ENCODE results near the gene USP48. TPM values are rescaled to one million over a fixed set of nuclear protein-coding genes. Genes with fewer than 3 reads are reported as not detected.

Gene USP48
- total and polyA plus RNA-seq, 2 of the 13 experiments (the other 11 are each of a cell fraction or from before 2014, with no cell fraction given), result 30.4 to 30.7 TPM

GRCh38 chr1:21775550-21775914, 7.4 kb downstream of the USP48 start:
- intact Hi-C loops (cut with micrococcal nuclease; ENCODE audit: unreplicated experiment) (no loop called here), in situ Hi-C loops (cut with HindIII; ENCODE audit: extremely low pct_ligation_motif_present, low pct_unique_long_range_greater_than_20kb) (no loop called here)
- ChIA-PET POLR2A (no interaction called here), CTCF (ENCODE audit: low intra/inter-chr PET ratio, low total read pairs) (no interaction called here)
- no TSS peak for BruUV-seq (replicated peaks)
- Histone ChIP-seq H3K9me3 (ENCODE audit: low read length) (no peaks in the 10 kb centered on the region), H3K27me3 (ENCODE audit: control insufficient read depth in 1 of 2, insufficient read depth in 2 of 2, low read length in 2 of 2) (no peaks in the 10 kb centered on the region), H4K20me1 (ENCODE audit: insufficient read depth, low read length) (peaks cover 58% of the 10 kb centered on the region), H2AFZ (ENCODE audit: low read length) (no peak overlapping the region), H3K79me2 (ENCODE audit: insufficient read depth, low read length) (peaks cover 79% of the 10 kb centered on the region), H3K9ac (ENCODE audit: insufficient read depth, low read depth, low read length) (no peak overlapping the region), H3K27ac (ENCODE audit: extremely low read length, insufficient read depth, low read length) (no peak overlapping the region), H3K4me3 (replicated peaks in 1 of 3; ENCODE audit: insufficient read depth in 1 of 3, low read depth in 2 of 3, low read length in 3 of 3) (no peak overlapping the region), H3K4me2 (ENCODE audit: low read depth, low read length) (no peak overlapping the region), H3K36me3 (replicated peaks in 1 of 2; ENCODE audit: control insufficient read depth in 1 of 2, insufficient read depth in 2 of 2, low read length in 2 of 2) (0 out of 5 replicates have a peak, but pooled peaks cover 0 to 3% of the 10 kb centered on the region in 2 experiments), H3K4me1 (ENCODE audit: insufficient read depth, low read length) (peaks cover 52% of the 10 kb centered on the region)
- no peak for TF ChIP-seq ZSCAN22 (CRISPR knock-in tag; IDR thresholded peaks at IDR 0.05)
- no peak for TF ChIP-seq ZKSCAN5 (CRISPR knock-in tag; IDR thresholded peaks at IDR 0.05)
- no peak for TF ChIP-seq KLF15 (CRISPR knock-in tag; IDR thresholded peaks at IDR 0.05; ENCODE audit: borderline replicate concordance)
- TF ChIP-seq ZNF607 (CRISPR knock-in tag; IDR thresholded peaks at IDR 0.05; ENCODE audit: borderline replicate concordance), result no peak
- no peak for TF ChIP-seq ZNF460 (CRISPR knock-in tag; IDR thresholded peaks at IDR 0.05; ENCODE audit: borderline replicate concordance)
- no peak for TF ChIP-seq NFKBIZ (CRISPR knock-in tag; IDR thresholded peaks at IDR 0.05)
- TF ChIP-seq FOXK2 (IDR thresholded peaks at IDR 0.05), result no peak
- no peak for TF ChIP-seq IKZF1 (IDR thresholded peaks at IDR 0.05)
- no peak for TF ChIP-seq AKNA (CRISPR knock-in tag; IDR thresholded peaks at IDR 0.05; ENCODE audit: borderline replicate concordance)
- TF ChIP-seq ARNTL (CRISPR knock-in tag; IDR thresholded peaks at IDR 0.05), result no peak
- TF ChIP-seq ATF7 (IDR thresholded peaks at IDR 0.05), result no peak
- TF ChIP-seq ATF7 (CRISPR knock-in tag; IDR thresholded peaks at IDR 0.05), result no peak
- TF ChIP-seq ZNF17 (CRISPR knock-in tag; IDR thresholded peaks at IDR 0.05), result no peak
- no peak for TF ChIP-seq ZKSCAN8 (CRISPR knock-in tag; IDR thresholded peaks at IDR 0.05; ENCODE audit: borderline replicate concordance)
- TF ChIP-seq ZNF775 (CRISPR knock-in tag; IDR thresholded peaks at IDR 0.05; ENCODE audit: borderline replicate concordance), result no peak
- TF ChIP-seq ZNF597 (CRISPR knock-in tag; IDR thresholded peaks at IDR 0.05), result no peak
- no peak for TF ChIP-seq MAF1 (CRISPR knock-in tag; IDR thresholded peaks at IDR 0.05; ENCODE audit: borderline replicate concordance)
- no peak for TF ChIP-seq AFF4 (CRISPR knock-in tag; IDR thresholded peaks at IDR 0.05)
- ATAC-seq (no peak), DNase-seq (ENCODE audit: low spot score) (no peak), FAIRE-seq (no peak)
- WGBS (ENCODE audit: low lambda C conversion rate), result 73% methylated on average over 2 of the region's 2 CpGs
